H9 (cell line): Measurements from ENCODE around the gene AIFM1. TPM values are rescaled to one million over a fixed set of nuclear protein-coding genes. Genes with fewer than 3 reads are reported as not detected.
A peak's percentile ranks its signal among the peaks of the same experiment; 100 is the strongest.

Experiments
- DNase-seq: peaks from one replicate; pipeline ENCODE4 v3.0.0-alpha.2; 2017
- H2AFZ ChIP-seq: one replicate; pipeline ENCODE4 v1.6.1; 2013; ENCODE audit warnings: mild to moderate bottlenecking, low read length, control low read depth, moderate library complexity
- H2AK5ac ChIP-seq: 2 replicates; pipeline ENCODE4 v1.6.1; 2013; ENCODE audit warnings: low read length, control low read depth, mixed read lengths; ENCODE audit not compliant: insufficient read length
- H2BK120ac ChIP-seq: one replicate; pipeline ENCODE4 v1.6.1; 2013; ENCODE audit warnings: low read depth, mild to moderate bottlenecking, low read length, control low read depth, inconsistent platforms; ENCODE audit not compliant: poor library complexity, severe bottlenecking
- H2BK12ac ChIP-seq: 2 replicates; pipeline ENCODE4 v1.6.1; 2013; ENCODE audit warnings: low read length, control low read depth, mixed read lengths, low read depth; ENCODE audit not compliant: insufficient read length
- H2BK15ac ChIP-seq: 2 replicates; pipeline ENCODE4 v1.6.1; 2013; ENCODE audit warnings: low read depth, low read length, control low read depth
- H2BK20ac ChIP-seq: one replicate; pipeline ENCODE4 v1.6.1; 2013; ENCODE audit warnings: low read depth, mild to moderate bottlenecking, low read length, control low read depth, inconsistent platforms; ENCODE audit not compliant: poor library complexity, severe bottlenecking
- H2BK5ac ChIP-seq: 2 replicates; pipeline ENCODE4 v1.6.1; 2013; ENCODE audit warnings: low read length, control low read depth, mixed read lengths; ENCODE audit not compliant: insufficient read length
- H3K14ac ChIP-seq: 2 replicates; pipeline ENCODE4 v1.6.1; 2013; ENCODE audit warnings: low read length, control low read depth; ENCODE audit not compliant: insufficient read depth
- H3K18ac ChIP-seq: 2 replicates; pipeline ENCODE4 v1.6.1; 2013; ENCODE audit warnings: low read depth, mild to moderate bottlenecking, mixed read lengths, low read length, control low read depth; ENCODE audit not compliant: insufficient read length
- H3K23ac ChIP-seq: 2 replicates; pipeline ENCODE4 v1.6.1; 2013; ENCODE audit warnings: low read length, control low read depth, mixed read lengths, low read depth; ENCODE audit not compliant: insufficient read length
- H3K23me2 ChIP-seq: 2 replicates; pipeline ENCODE4 v1.6.1; 2013; ENCODE audit warnings: low read depth, mild to moderate bottlenecking, mixed read lengths, low read length, control low read depth; ENCODE audit not compliant: insufficient read length, poor library complexity, severe bottlenecking
- H3K27ac ChIP-seq: 2 replicates; pipeline ENCODE4 v1.5.1; 2013; ENCODE audit warnings: low read length, control low read depth, mixed read lengths, low read depth; ENCODE audit not compliant: insufficient read length
- H3K27me3 ChIP-seq: 2 replicates; pipeline ENCODE4 v1.6.1; 2013; ENCODE audit warnings: low read length, control low read depth, inconsistent platforms; ENCODE audit not compliant: insufficient read depth
- H3K4ac ChIP-seq: 2 replicates; pipeline ENCODE4 v1.6.1; 2013; ENCODE audit warnings: low read depth, mild to moderate bottlenecking, control low read depth, inconsistent platforms, low read length, moderate library complexity
- H3K4me1 ChIP-seq: 2 replicates; pipeline ENCODE4 v1.6.1; 2013; ENCODE audit warnings: low read length, control low read depth, inconsistent platforms; ENCODE audit not compliant: insufficient read depth
- H3K4me2 ChIP-seq: 2 replicates; pipeline ENCODE4 v1.6.1; 2013; ENCODE audit warnings: low read length, control low read depth, mixed read lengths; ENCODE audit not compliant: insufficient read length, insufficient read depth
- H3K56ac ChIP-seq: 2 replicates; pipeline ENCODE4 v1.6.1; 2013; ENCODE audit warnings: low read depth, mild to moderate bottlenecking, mixed read lengths, low read length, control low read depth; ENCODE audit not compliant: insufficient read length
- H3K79me1 ChIP-seq: 2 replicates; pipeline ENCODE4 v1.6.1; 2013; ENCODE audit warnings: low read depth, mild to moderate bottlenecking, moderate library complexity, low read length, control low read depth, inconsistent platforms; ENCODE audit not compliant: insufficient read depth, poor library complexity, severe bottlenecking
- H3K79me2 ChIP-seq: 2 replicates; pipeline ENCODE4 v1.6.1; 2013; ENCODE audit warnings: low read length, control low read depth, inconsistent platforms; ENCODE audit not compliant: insufficient read depth
- H3K9ac ChIP-seq: 2 replicates; pipeline ENCODE4 v1.6.1; 2013; ENCODE audit warnings: low read length, control low read depth, mixed read lengths; ENCODE audit not compliant: insufficient read length; ENCODE audit errors: extremely low read depth
- H3K9me3 ChIP-seq: one replicate; pipeline ENCODE4 v1.6.1; 2013; ENCODE audit warnings: low read depth, low read length, inconsistent platforms; ENCODE audit not compliant: control insufficient read depth
- H3T11ph ChIP-seq: one replicate; pipeline ENCODE4 v1.6.1; 2013; ENCODE audit warnings: mild to moderate bottlenecking, low read length, control low read depth, inconsistent platforms
- H4K20me1 ChIP-seq: one replicate; pipeline ENCODE4 v1.6.1; 2013; ENCODE audit not compliant: control insufficient read depth, insufficient read length, insufficient read depth
- H4K5ac ChIP-seq: 2 replicates; pipeline ENCODE4 v1.6.1; 2013; ENCODE audit warnings: low read depth, mild to moderate bottlenecking, mixed read lengths, low read length, control low read depth; ENCODE audit not compliant: insufficient read length
- H4K8ac ChIP-seq: replicated peaks from 2 replicates; pipeline ENCODE4 v1.6.1; 2013; ENCODE audit warnings: low read length, control low read depth, mixed read lengths, low read depth; ENCODE audit not compliant: insufficient read length
- H4K91ac ChIP-seq: 2 replicates; pipeline ENCODE4 v1.6.1; 2013; ENCODE audit warnings: low read depth, mild to moderate bottlenecking, moderate library complexity, mixed read lengths, low read length, control low read depth; ENCODE audit not compliant: insufficient read length
- H3K27ac Mint-ChIP-seq, 3 experiments: 2 replicates in 2 of 3; 3 replicates in 1 of 3; pipeline ENCODE4 v1.8.0; 2020 to 2021; ENCODE audit warnings: mixed read lengths in 3 of 3, mild to moderate bottlenecking in 1 of 3, moderate library complexity in 1 of 3
- H3K27me3 Mint-ChIP-seq: 2 replicates; pipeline ENCODE4 v1.8.0; 2021; ENCODE audit warnings: low read depth, mild to moderate bottlenecking, moderate library complexity, mixed read lengths
- H3K36me3 Mint-ChIP-seq, 3 experiments: 2 replicates in 2 of 3; 3 replicates in 1 of 3; pipeline ENCODE4 v1.8.0; 2020 to 2021; ENCODE audit warnings: low read depth in 3 of 3, mixed read lengths in 3 of 3; ENCODE audit not compliant: insufficient read depth in 1 of 3
- H3K4me1 Mint-ChIP-seq, 2 experiments: 2 replicates each; pipeline ENCODE4 v1.8.0; 2020; ENCODE audit warnings: mixed read lengths in 2 of 2
- H3K4me3 Mint-ChIP-seq, 2 experiments: 2 replicates in 1 of 2; 3 replicates in 1 of 2; pipeline ENCODE4 v1.8.0; 2020 to 2021; ENCODE audit warnings: mild to moderate bottlenecking in 2 of 2, mixed read lengths in 2 of 2, moderate library complexity in 1 of 2
- H3K9me3 Mint-ChIP-seq, 2 experiments: 2 replicates in 1 of 2; 3 replicates in 1 of 2; pipeline ENCODE4 v1.8.0; 2020; ENCODE audit warnings: mild to moderate bottlenecking in 2 of 2, mixed read lengths in 2 of 2, moderate library complexity in 1 of 2
- WGBS: extraction: QIAGEN DNeasy Blood & Tissue Kit; methylation state at CpG from one replicate; pipeline ENCODE4 v1.1.7; 2013; ENCODE audit warnings: missing lambda C conversion rate, low lambda C conversion rate, mixed read lengths; ENCODE audit not compliant: insufficient read length; ENCODE audit errors: extremely low coverage; 5-methylcytosine and 5-hydroxymethylcytosine counted together
- total RNA-seq: library from RNA; stranded (reverse); gene quantifications from 2 replicates; pipeline ENCODE4 v1.2.1, GENCODE V29; 2021
- TF ChIP-seq, protein P1 (sequence below): fragments of 200-600 bp; sonication (generic); conservative IDR thresholded peaks from 3 replicates; pipeline ENCODE4 v1.8.0; 2021; ENCODE audit warnings: antibody characterized with exemption, mild to moderate bottlenecking

The AIFM1 gene
- total RNA-seq, 1 experiment from 2014 or later = 43.7 TPM

- Mint-ChIP-seq H3K4me1 (peaks cover 4 to 16% of the 10 kb centered on the region in 2 experiments; a peak in 3 of 4 replicates), H3K36me3 (peaks cover 0 to 8% (median 5%) of the 10 kb centered on the region in 3 experiments; a peak in 5 of 7 replicates), H3K27me3 (peaks cover 44% of the 10 kb centered on the region), H3K9me3 (peaks cover 0 to 77% of the 10 kb centered on the region in 2 experiments; a peak in 2 of 5 replicates), H3K4me3 (peak overlapping the region; percentile 47 to 83), H3K27ac (no peak overlapping the region)
- Histone ChIP-seq H3K23me2 (peaks cover 3% of the 10 kb centered on the region), H4K20me1 (no peaks in the 10 kb centered on the region), H3K18ac (peak overlapping the region; percentile 83), H3K4ac (no peak overlapping the region), H3K9me3 (peaks cover 11% of the 10 kb centered on the region), H4K91ac (no peak overlapping the region), H2AFZ (no peak overlapping the region), H3K14ac (peak overlapping the region; percentile 68; the same call in 1 of the 2 replicates), H3K23ac (no peak overlapping the region), H3K9ac (no peak overlapping the region), H2BK12ac (no peak overlapping the region), H2BK20ac (no peak overlapping the region), H3K4me1 (no peaks in the 10 kb centered on the region; the same call in 1 of the 2 replicates), H3K56ac (no peak overlapping the region), H2AK5ac (no peak overlapping the region), H3T11ph (no peak overlapping the region), H2BK120ac (no peak overlapping the region), H4K5ac (no peak overlapping the region), H2BK5ac (no peak overlapping the region), H4K8ac (no peak overlapping the region), H3K79me1 (no peaks in the 10 kb centered on the region), H3K27me3 (no peaks in the 10 kb centered on the region), H2BK15ac (no peak overlapping the region), H3K4me2 (peak overlapping the region; percentile 54), H3K27ac (no peak overlapping the region), H3K79me2 (no peaks in the 10 kb centered on the region)
- peak; percentile 74 for DNase-seq
- TF ChIP-seq, protein P1, sequence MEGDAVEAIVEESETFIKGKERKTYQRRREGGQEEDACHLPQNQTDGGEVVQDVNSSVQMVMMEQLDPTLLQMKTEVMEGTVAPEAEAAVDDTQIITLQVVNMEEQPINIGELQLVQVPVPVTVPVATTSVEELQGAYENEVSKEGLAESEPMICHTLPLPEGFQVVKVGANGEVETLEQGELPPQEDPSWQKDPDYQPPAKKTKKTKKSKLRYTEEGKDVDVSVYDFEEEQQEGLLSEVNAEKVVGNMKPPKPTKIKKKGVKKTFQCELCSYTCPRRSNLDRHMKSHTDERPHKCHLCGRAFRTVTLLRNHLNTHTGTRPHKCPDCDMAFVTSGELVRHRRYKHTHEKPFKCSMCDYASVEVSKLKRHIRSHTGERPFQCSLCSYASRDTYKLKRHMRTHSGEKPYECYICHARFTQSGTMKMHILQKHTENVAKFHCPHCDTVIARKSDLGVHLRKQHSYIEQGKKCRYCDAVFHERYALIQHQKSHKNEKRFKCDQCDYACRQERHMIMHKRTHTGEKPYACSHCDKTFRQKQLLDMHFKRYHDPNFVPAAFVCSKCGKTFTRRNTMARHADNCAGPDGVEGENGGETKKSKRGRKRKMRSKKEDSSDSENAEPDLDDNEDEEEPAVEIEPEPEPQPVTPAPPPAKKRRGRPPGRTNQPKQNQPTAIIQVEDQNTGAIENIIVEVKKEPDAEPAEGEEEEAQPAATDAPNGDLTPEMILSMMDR = peak; percentile 72
- no CpG with 5 or more reads among the region's 58 CpGs for WGBS
These were observed 44.7 kb downstream of the AIFM1 start for GRCh38 chrX:130120746-130121504.
